Liver (tissue), 3 donors: ENCODE results near the gene MYRF.

Experiments
- ATF3 ChIP-seq: IDR thresholded peaks from 2 replicates; pipeline ENCODE4 v1.6.1; 2016; ENCODE audit warnings: antibody characterized with exemption
- CTCF ChIP-seq: fragments of 150-350 bp; IDR thresholded peaks from 2 replicates; pipeline ENCODE4 v1.5.1; 2017; ENCODE audit warnings: improper control_type of control experiment, low read depth, low read length; ENCODE audit not compliant: missing input control
- EGR1 ChIP-seq, 2 donors: IDR thresholded peaks; 2 replicates each; pipeline ENCODE4 v1.6.1; 2016 to 2018; ENCODE audit warnings: antibody characterized with exemption in 2 of 2, low read depth in 2 of 2
- FOXA1 ChIP-seq: IDR thresholded peaks from 2 replicates; pipeline ENCODE4 v1.6.1; 2016; ENCODE audit warnings: antibody characterized with exemption
- GABPA ChIP-seq, 2 donors: IDR thresholded peaks in 1 of 2; conservative IDR thresholded peaks in 1 of 2; 2 replicates each; pipeline ENCODE4 v1.6.1; 2016; ENCODE audit warnings: antibody characterized with exemption in 2 of 2, mild to moderate bottlenecking in 1 of 2, moderate library complexity in 1 of 2
- HNF4G ChIP-seq: IDR thresholded peaks from 2 replicates; pipeline ENCODE4 v1.6.1; 2016; ENCODE audit warnings: antibody characterized with exemption
- MAX ChIP-seq: IDR thresholded peaks from 2 replicates; pipeline ENCODE4 v1.6.1; 2016; ENCODE audit warnings: antibody characterized with exemption
- NR2F2 ChIP-seq: IDR thresholded peaks from 2 replicates; pipeline ENCODE4 v1.6.1; 2016; ENCODE audit warnings: antibody characterized with exemption
- RAD21 ChIP-seq, 2 donors: IDR thresholded peaks; 2 replicates each; pipeline ENCODE4 v1.6.1; 2016; ENCODE audit warnings: antibody characterized with exemption in 2 of 2, mild to moderate bottlenecking in 2 of 2
- SP1 ChIP-seq: IDR thresholded peaks from 2 replicates; pipeline ENCODE4 v1.6.1; 2018; ENCODE audit warnings: antibody characterized with exemption, mild to moderate bottlenecking
- TAF1 ChIP-seq: conservative IDR thresholded peaks from 2 replicates; pipeline ENCODE4 v1.6.1; 2016; ENCODE audit warnings: antibody characterized with exemption, mild to moderate bottlenecking
- YY1 ChIP-seq: IDR thresholded peaks from 2 replicates; pipeline ENCODE4 v1.6.1; 2016; ENCODE audit warnings: antibody characterized with exemption, mild to moderate bottlenecking
- donor health status: healthy.
- donor health status: healthy.

GRCh38 chr11:61752925-61753521 is 587 bp downstream of the MYRF start:
- TF ChIP-seq CTCF, result no peak
- no peak for TF ChIP-seq YY1
- no peak for TF ChIP-seq SP1
- TF ChIP-seq GABPA (IDR thresholded peaks at IDR 0.05 in 1 of 2, conservative IDR thresholded peaks at IDR 0.05 in 1 of 2), result no peak
- no peak for TF ChIP-seq MAX
- TF ChIP-seq RAD21 (IDR thresholded peaks at IDR 0.05), result no peak
- TF ChIP-seq EGR1 (IDR thresholded peaks at IDR 0.05; ENCODE audit: low read depth in 2 of 2), result no peak
- no peak for TF ChIP-seq ATF3
- TF ChIP-seq HNF4G, result no peak
- no peak for TF ChIP-seq TAF1
- TF ChIP-seq NR2F2, result no peak
- no peak for TF ChIP-seq FOXA1
